ENCODE results near the gene C5orf63.

DNA sequence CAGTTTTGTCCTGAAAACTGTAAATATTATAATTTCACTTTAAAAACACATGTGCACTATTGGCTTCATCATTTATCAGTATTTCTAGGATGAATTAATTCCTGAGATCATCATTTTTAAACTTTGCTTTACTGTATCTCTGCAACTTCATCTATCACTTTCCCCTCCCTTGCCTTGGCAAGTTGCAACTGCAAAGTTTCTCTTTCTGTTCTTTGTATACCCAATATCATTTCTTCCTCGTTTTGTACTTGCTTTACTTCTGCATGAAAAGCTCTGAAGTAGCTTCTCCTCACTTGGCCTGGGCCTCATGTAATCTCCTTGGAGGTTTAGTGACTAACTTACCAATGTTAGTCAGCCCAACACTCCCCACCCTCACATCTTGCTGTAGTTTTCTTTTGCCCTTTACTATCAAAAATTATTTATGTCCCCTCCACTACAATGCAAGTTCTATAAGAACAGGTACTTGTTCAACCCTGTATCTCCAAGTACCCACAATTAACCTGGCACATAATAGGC, 12.8 kb downstream of the C5orf63 start:
- TF ChIP-seq, protein P1, sequence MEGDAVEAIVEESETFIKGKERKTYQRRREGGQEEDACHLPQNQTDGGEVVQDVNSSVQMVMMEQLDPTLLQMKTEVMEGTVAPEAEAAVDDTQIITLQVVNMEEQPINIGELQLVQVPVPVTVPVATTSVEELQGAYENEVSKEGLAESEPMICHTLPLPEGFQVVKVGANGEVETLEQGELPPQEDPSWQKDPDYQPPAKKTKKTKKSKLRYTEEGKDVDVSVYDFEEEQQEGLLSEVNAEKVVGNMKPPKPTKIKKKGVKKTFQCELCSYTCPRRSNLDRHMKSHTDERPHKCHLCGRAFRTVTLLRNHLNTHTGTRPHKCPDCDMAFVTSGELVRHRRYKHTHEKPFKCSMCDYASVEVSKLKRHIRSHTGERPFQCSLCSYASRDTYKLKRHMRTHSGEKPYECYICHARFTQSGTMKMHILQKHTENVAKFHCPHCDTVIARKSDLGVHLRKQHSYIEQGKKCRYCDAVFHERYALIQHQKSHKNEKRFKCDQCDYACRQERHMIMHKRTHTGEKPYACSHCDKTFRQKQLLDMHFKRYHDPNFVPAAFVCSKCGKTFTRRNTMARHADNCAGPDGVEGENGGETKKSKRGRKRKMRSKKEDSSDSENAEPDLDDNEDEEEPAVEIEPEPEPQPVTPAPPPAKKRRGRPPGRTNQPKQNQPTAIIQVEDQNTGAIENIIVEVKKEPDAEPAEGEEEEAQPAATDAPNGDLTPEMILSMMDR (conservative IDR thresholded peaks at IDR 0.05; ENCODE audit: low read depth in 2 of 2): no peak
- no peak for TF ChIP-seq EZH2phosphoT487 (IDR thresholded peaks at IDR 0.05; ENCODE audit: unreplicated experiment)
- TF ChIP-seq EZH2 (IDR thresholded peaks at IDR 0.05; ENCODE audit: low read depth, unreplicated experiment): no peak
- TF ChIP-seq, protein P2, sequence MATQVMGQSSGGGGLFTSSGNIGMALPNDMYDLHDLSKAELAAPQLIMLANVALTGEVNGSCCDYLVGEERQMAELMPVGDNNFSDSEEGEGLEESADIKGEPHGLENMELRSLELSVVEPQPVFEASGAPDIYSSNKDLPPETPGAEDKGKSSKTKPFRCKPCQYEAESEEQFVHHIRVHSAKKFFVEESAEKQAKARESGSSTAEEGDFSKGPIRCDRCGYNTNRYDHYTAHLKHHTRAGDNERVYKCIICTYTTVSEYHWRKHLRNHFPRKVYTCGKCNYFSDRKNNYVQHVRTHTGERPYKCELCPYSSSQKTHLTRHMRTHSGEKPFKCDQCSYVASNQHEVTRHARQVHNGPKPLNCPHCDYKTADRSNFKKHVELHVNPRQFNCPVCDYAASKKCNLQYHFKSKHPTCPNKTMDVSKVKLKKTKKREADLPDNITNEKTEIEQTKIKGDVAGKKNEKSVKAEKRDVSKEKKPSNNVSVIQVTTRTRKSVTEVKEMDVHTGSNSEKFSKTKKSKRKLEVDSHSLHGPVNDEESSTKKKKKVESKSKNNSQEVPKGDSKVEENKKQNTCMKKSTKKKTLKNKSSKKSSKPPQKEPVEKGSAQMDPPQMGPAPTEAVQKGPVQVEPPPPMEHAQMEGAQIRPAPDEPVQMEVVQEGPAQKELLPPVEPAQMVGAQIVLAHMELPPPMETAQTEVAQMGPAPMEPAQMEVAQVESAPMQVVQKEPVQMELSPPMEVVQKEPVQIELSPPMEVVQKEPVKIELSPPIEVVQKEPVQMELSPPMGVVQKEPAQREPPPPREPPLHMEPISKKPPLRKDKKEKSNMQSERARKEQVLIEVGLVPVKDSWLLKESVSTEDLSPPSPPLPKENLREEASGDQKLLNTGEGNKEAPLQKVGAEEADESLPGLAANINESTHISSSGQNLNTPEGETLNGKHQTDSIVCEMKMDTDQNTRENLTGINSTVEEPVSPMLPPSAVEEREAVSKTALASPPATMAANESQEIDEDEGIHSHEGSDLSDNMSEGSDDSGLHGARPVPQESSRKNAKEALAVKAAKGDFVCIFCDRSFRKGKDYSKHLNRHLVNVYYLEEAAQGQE (IDR thresholded peaks at IDR 0.05; ENCODE audit: unreplicated experiment): no peak
- TF ChIP-seq, protein P3, sequence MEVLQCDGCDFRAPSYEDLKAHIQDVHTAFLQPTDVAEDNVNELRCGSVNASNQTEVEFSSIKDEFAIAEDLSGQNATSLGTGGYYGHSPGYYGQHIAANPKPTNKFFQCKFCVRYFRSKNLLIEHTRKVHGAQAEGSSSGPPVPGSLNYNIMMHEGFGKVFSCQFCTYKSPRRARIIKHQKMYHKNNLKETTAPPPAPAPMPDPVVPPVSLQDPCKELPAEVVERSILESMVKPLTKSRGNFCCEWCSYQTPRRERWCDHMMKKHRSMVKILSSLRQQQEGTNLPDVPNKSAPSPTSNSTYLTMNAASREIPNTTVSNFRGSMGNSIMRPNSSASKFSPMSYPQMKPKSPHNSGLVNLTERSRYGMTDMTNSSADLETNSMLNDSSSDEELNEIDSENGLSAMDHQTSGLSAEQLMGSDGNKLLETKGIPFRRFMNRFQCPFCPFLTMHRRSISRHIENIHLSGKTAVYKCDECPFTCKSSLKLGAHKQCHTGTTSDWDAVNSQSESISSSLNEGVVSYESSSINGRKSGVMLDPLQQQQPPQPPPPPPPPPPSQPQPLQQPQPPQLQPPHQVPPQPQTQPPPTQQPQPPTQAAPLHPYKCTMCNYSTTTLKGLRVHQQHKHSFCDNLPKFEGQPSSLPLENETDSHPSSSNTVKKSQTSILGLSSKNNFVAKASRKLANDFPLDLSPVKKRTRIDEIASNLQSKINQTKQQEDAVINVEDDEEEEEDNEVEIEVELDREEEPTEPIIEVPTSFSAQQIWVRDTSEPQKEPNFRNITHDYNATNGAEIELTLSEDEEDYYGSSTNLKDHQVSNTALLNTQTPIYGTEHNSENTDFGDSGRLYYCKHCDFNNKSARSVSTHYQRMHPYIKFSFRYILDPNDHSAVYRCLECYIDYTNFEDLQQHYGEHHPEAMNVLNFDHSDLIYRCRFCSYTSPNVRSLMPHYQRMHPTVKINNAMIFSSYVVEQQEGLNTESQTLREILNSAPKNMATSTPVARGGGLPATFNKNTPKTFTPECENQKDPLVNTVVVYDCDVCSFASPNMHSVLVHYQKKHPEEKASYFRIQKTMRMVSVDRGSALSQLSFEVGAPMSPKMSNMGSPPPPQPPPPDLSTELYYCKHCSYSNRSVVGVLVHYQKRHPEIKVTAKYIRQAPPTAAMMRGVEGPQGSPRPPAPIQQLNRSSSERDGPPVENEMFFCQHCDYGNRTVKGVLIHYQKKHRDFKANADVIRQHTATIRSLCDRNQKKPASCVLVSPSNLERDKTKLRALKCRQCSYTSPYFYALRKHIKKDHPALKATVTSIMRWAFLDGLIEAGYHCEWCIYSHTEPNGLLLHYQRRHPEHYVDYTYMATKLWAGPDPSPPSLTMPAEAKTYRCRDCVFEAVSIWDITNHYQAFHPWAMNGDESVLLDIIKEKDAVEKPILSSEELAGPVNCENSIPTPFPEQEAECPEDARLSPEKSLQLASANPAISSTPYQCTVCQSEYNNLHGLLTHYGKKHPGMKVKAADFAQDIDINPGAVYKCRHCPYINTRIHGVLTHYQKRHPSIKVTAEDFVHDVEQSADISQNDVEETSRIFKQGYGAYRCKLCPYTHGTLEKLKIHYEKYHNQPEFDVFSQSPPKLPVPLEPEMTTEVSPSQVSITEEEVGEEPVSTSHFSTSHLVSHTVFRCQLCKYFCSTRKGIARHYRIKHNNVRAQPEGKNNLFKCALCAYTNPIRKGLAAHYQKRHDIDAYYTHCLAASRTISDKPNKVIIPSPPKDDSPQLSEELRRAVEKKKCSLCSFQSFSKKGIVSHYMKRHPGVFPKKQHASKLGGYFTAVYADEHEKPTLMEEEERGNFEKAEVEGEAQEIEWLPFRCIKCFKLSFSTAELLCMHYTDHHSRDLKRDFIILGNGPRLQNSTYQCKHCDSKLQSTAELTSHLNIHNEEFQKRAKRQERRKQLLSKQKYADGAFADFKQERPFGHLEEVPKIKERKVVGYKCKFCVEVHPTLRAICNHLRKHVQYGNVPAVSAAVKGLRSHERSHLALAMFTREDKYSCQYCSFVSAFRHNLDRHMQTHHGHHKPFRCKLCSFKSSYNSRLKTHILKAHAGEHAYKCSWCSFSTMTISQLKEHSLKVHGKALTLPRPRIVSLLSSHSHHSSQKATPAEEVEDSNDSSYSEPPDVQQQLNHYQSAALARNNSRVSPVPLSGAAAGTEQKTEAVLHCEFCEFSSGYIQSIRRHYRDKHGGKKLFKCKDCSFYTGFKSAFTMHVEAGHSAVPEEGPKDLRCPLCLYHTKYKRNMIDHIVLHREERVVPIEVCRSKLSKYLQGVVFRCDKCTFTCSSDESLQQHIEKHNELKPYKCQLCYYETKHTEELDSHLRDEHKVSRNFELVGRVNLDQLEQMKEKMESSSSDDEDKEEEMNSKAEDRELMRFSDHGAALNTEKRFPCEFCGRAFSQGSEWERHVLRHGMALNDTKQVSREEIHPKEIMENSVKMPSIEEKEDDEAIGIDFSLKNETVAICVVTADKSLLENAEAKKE (CRISPR knock-in tag; IDR thresholded peaks at IDR 0.05): no peak
- TF ChIP-seq POLR2AphosphoS5 (IDR thresholded peaks at IDR 0.05; ENCODE audit: low read depth): no peak
- TF ChIP-seq NANOG (IDR thresholded peaks at IDR 0.05; ENCODE audit: borderline replicate concordance): no peak
